Endometrial microvascular endothelial cells (primary cell): Measurements from ENCODE around the gene ACTRT2. TPM values are rescaled to one million over a fixed set of nuclear protein-coding genes. Genes with fewer than 3 reads are reported as not detected.

Experiments
- in situ Hi-C: cut with HindIII; loops from 2 replicates; pipeline ENCODE4 v1.10.0; 2017; ENCODE audit warnings: low sequenced_read_pairs, low pct_unique_long_range_greater_than_20kb; ENCODE audit errors: inconsistent ontology term
- total RNA-seq: library from RNA; depleted of rRNA; stranded (reverse); fragments of >200 nt; gene quantifications from one replicate; pipeline ENCODE4 v1.2.3, GENCODE V29; 2015; ENCODE audit errors: inconsistent ontology term

Gene ACTRT2
- total RNA-seq, 1 donor from 2014 or later: not detected

GRCh38 chr1:3027611-3028371, 6.5 kb downstream of the ACTRT2 start:
- in situ Hi-C loops: no loop called here

- in situ Hi-C loops: no loop called here
Observed at GRCh38 chr1:3028531-3029282, 7.4 kb downstream of the ACTRT2 start.

- in situ Hi-C loops: no loop called here
Observed at GRCh38 chr1:3029481-3029961, 8.3 kb downstream of the ACTRT2 start.

GRCh38 chr1:3029991-3030662, 8.9 kb downstream of the ACTRT2 start:
- in situ Hi-C loops: no loop called here

GRCh38 chr1:3030663-3031381, 9.6 kb downstream of the ACTRT2 start:
- in situ Hi-C loops: no loop called here

GRCh38 chr1:3031401-3032221, 10.3 kb downstream of the ACTRT2 start:
- in situ Hi-C loops: no loop called here

GRCh38 chr1:3032371-3033039, 11.2 kb downstream of the ACTRT2 start:
- in situ Hi-C loops: no loop called here

GRCh38 chr1:3033040-3033789, 11.9 kb downstream of the ACTRT2 start:
- in situ Hi-C loops: no loop called here

- in situ Hi-C loops: no loop called here
Observed at GRCh38 chr1:3033790-3034090, 12.5 kb downstream of the ACTRT2 start.

GRCh38 chr1:3034162-3034561, 12.9 kb downstream of the ACTRT2 start:
- in situ Hi-C loops: no loop called here

GRCh38 chr1:3034728-3035562, 13.7 kb downstream of the ACTRT2 start:
- in situ Hi-C loops: no loop called here

- in situ Hi-C loops: no loop called here
Observed at GRCh38 chr1:3035563-3036446, 14.5 kb downstream of the ACTRT2 start.

GRCh38 chr1:3036447-3037280, 15.4 kb downstream of the ACTRT2 start:
- in situ Hi-C loops: no loop called here

- in situ Hi-C loops: no loop called here
Observed at GRCh38 chr1:3037281-3038040, 16.2 kb downstream of the ACTRT2 start.
